NCI-H69 (cell line): ENCODE results near the gene LPIN3.
A peak's percentile ranks its signal among the peaks of the same experiment; 100 is the strongest.
"Not testable (repeated sequence)": the region's sequence is repeated elsewhere in the genome, so short reads cannot be mapped to it uniquely, and the experiment has no call there.

Experiments
- DNase-seq: peaks from one replicate; lab custom pipeline; 2025; lab: John Stamatoyannopoulos, UW

LPIN3 gene

GRCh38 chr20:41340327-41341055 lies at the start of gene LPIN3:
Gene LPIN3 (plus strand): TSS chr20:41340821. CDS start chr20:41345804, 4,983 bp downstream.
- DNase-seq = peak; percentile 81

- DNase-seq = no peak
Measured at GRCh38 chr20:41293269-41294037, 47.2 kb upstream of the LPIN3 start.

GRCh38 chr20:41299899-41300298 lies 40.7 kb upstream of the LPIN3 start:
- no peak for DNase-seq

GRCh38 chr20:41300383-41300782 lies 40.2 kb upstream of the LPIN3 start:
- peak; percentile 9 for DNase-seq

GRCh38 chr20:41300886-41301285 lies 39.7 kb upstream of the LPIN3 start:
- DNase-seq = no peak

GRCh38 chr20:41304002-41304401 lies 36.6 kb upstream of the LPIN3 start:
- no peak for DNase-seq

GRCh38 chr20:41304424-41305079 lies 36.1 kb upstream of the LPIN3 start:
- no peak for DNase-seq

- DNase-seq = no peak
Measured at GRCh38 chr20:41306061-41306727, 34.4 kb upstream of the LPIN3 start.

GRCh38 chr20:41307021-41307420 lies 33.6 kb upstream of the LPIN3 start:
- DNase-seq = no peak

GRCh38 chr20:41308290-41308711 lies 32.3 kb upstream of the LPIN3 start:
- DNase-seq = no peak

GRCh38 chr20:41308726-41309413 lies 31.8 kb upstream of the LPIN3 start:
- DNase-seq = no peak

- DNase-seq = no peak
Measured at GRCh38 chr20:41309817-41310216, 30.8 kb upstream of the LPIN3 start.

- DNase-seq = not testable (repeated sequence)
Measured at GRCh38 chr20:41312009-41312408, 28.6 kb upstream of the LPIN3 start.

GRCh38 chr20:41314386-41314785 lies 26.2 kb upstream of the LPIN3 start:
- peak; percentile 5 for DNase-seq

GRCh38 chr20:41316051-41316450 lies 24.6 kb upstream of the LPIN3 start:
- no peak for DNase-seq

GRCh38 chr20:41316602-41317545 lies 23.7 kb upstream of the LPIN3 start:
- DNase-seq = peak; percentile 80

GRCh38 chr20:41317546-41318270 lies 22.9 kb upstream of the LPIN3 start, which contains the start of gene ZHX3:
Gene ZHX3 (minus strand): TSS chr20:41317731. CDS start chr20:41204916, 112,815 bp downstream.
- peak; percentile 96 for DNase-seq

- DNase-seq = peak; percentile 24
Measured at GRCh38 chr20:41318271-41318649, 22.4 kb upstream of the LPIN3 start.

GRCh38 chr20:41320441-41320840 lies 20.2 kb upstream of the LPIN3 start:
- no peak for DNase-seq

GRCh38 chr20:41320976-41321375 lies 19.6 kb upstream of the LPIN3 start:
- no peak for DNase-seq
